ENCODE data around the gene NOMO2. TPM values are rescaled to one million over a fixed set of nuclear protein-coding genes. Genes with fewer than 3 reads are reported as not detected.
A peak's percentile ranks its signal among the peaks of the same experiment; 100 is the strongest.
"Not testable (repeated sequence)": the region's sequence is repeated elsewhere in the genome, so short reads cannot be mapped to it uniquely, and the experiment has no call there.

The NOMO2 gene
- total and polyA plus RNA-seq, 8 donors, result 109 to 296 (median 195) TPM

GRCh38 chr16:18572973-18573372 is 11.1 kb upstream of the NOMO2 start:
- ATAC-seq; H3K4me3 ChIP-seq; H3K4me1 ChIP-seq; DNase-seq; H3K27me3 ChIP-seq; FAIRE-seq; intact Hi-C loops (cut with DNase I); H3K27ac ChIP-seq; H3K9me3 ChIP-seq; H3K36me3 ChIP-seq: not testable (repeated sequence)
- WGBS, 2 donors, result 80 to 91% methylated on average over 4 to 7 of the region's 8 CpGs

GRCh38 chr16:18571307-18571850 is 9.5 kb upstream of the NOMO2 start:
- FAIRE-seq; intact Hi-C loops (cut with DNase I): not testable (repeated sequence)
- WGBS, 2 donors, result 6 to 9% methylated on average over 7 of the region's 13 CpGs

GRCh38 chr16:18570529-18571306 is 8.8 kb upstream of the NOMO2 start:
- H3K36me3 ChIP-seq; H3K27me3 ChIP-seq; intact Hi-C loops (cut with DNase I); H3K4me1 ChIP-seq; H3K9me3 ChIP-seq; H3K27ac ChIP-seq; FAIRE-seq: not testable (repeated sequence)
- 5 to 8% methylated on average over 12 to 26 of the region's 46 CpGs for WGBS, 2 donors
- DNase-seq (peak in 3 of 6 donors; percentile 25 to 43 (median 29)), ATAC-seq (peak; percentile 89 to 93 (median 92))
- H3K4me3 ChIP-seq, result peak overlapping the region in 2 of 4 donors; percentile 26 to 39

More at GRCh38 chr16:18571307-18571850, 9.5 kb upstream of the NOMO2 start:
- H3K4me1 ChIP-seq, H3K27me3 ChIP-seq, H3K36me3 ChIP-seq, H3K9me3 ChIP-seq, H3K27ac ChIP-seq, DNase-seq: not testable (repeated sequence)
- H3K4me3 ChIP-seq, result peak overlapping the region in 2 of 4 donors; percentile 26 to 39
- peak; percentile 50 to 61 (median 58) for ATAC-seq

- H3K27me3 ChIP-seq; H3K27ac ChIP-seq; H3K36me3 ChIP-seq; H3K9me3 ChIP-seq; H3K4me1 ChIP-seq; FAIRE-seq; intact Hi-C loops (cut with DNase I); DNase-seq: not testable (repeated sequence)
- H3K4me3 ChIP-seq, result peak overlapping the region in 2 of 4 donors; percentile 45 to 52
- peak in 2 of 4 donors; percentile 21 to 32 for ATAC-seq
- 14 to 15% methylated on average over 8 to 14 of the region's 16 CpGs for WGBS, 2 donors
Observed at GRCh38 chr16:18560416-18561220, 1.3 kb downstream of the NOMO2 start.

- intact Hi-C loops (cut with DNase I); H3K9me3 ChIP-seq; ATAC-seq; H3K27me3 ChIP-seq; H3K36me3 ChIP-seq; FAIRE-seq; DNase-seq; H3K4me1 ChIP-seq; H3K4me3 ChIP-seq; H3K27ac ChIP-seq: not testable (repeated sequence)
- WGBS, 2 donors, result no CpG with 5 or more reads among the region's 5 CpGs
Observed at GRCh38 chr16:18553671-18554070, 8.2 kb downstream of the NOMO2 start.

GRCh38 chr16:18547382-18547781 is 14.5 kb downstream of the NOMO2 start:
- H3K27ac ChIP-seq; DNase-seq; H3K36me3 ChIP-seq; H3K9me3 ChIP-seq; H3K27me3 ChIP-seq; FAIRE-seq; H3K4me1 ChIP-seq; intact Hi-C loops (cut with DNase I); H3K4me3 ChIP-seq: not testable (repeated sequence)
- 46 to 48% methylated on average over 4 to 5 of the region's 6 CpGs for WGBS, 2 donors
- ATAC-seq, result peak in 2 of 4 donors; percentile 4 to 15

- FAIRE-seq, ATAC-seq, H3K36me3 ChIP-seq: not testable (repeated sequence)
Observed at GRCh38 chr16:18546853-18547252, 15.0 kb downstream of the NOMO2 start.

GRCh38 chr16:18544232-18545081 is 17.4 kb downstream of the NOMO2 start:
- WGBS, 2 donors, result 30 to 44% methylated on average over 5 of the region's 6 CpGs
- H3K27me3 ChIP-seq; intact Hi-C loops (cut with DNase I); H3K4me1 ChIP-seq; H3K4me3 ChIP-seq; FAIRE-seq; H3K36me3 ChIP-seq; DNase-seq; H3K9me3 ChIP-seq: not testable (repeated sequence)
- peak overlapping the region in 1 of 4 donors; percentile 47 for H3K27ac ChIP-seq
- peak; percentile 55 to 77 (median 70) for ATAC-seq

More at GRCh38 chr16:18546853-18547252, 15.0 kb downstream of the NOMO2 start:
- H3K4me1 ChIP-seq; DNase-seq; H3K27me3 ChIP-seq; H3K27ac ChIP-seq; H3K9me3 ChIP-seq; H3K4me3 ChIP-seq; intact Hi-C loops (cut with DNase I): not testable (repeated sequence)
- no CpG with 5 or more reads among the region's 5 CpGs for WGBS, 2 donors

GRCh38 chr16:18541912-18542311 is 20.0 kb downstream of the NOMO2 start:
- ATAC-seq, result peak; percentile 56 to 74 (median 70)
- H3K36me3 ChIP-seq; DNase-seq; H3K4me3 ChIP-seq; H3K9me3 ChIP-seq; H3K27me3 ChIP-seq; H3K4me1 ChIP-seq; H3K27ac ChIP-seq; FAIRE-seq; intact Hi-C loops (cut with DNase I): not testable (repeated sequence)
- no CpG with 5 or more reads among the region's 5 CpGs for WGBS, 2 donors

Data from pancreas (tissue), 10 donors.